IMR-90 (cell line): ENCODE measurements around the gene OPTC. TPM values are rescaled to one million over a fixed set of nuclear protein-coding genes. Genes with fewer than 3 reads are reported as not detected.
A peak's percentile ranks its signal among the peaks of the same experiment; 100 is the strongest.

ENCODE experiments used
- ATAC-seq: fragments of 200-7000 bp; cut with Tn5 transposase; 2 replicates; pipeline ENCODE4 v1.9.1; 2020; ENCODE audit warnings: low read depth, mild to moderate bottlenecking, moderate library complexity
- BruUV-seq: library from RNA; stranded (reverse); fragments of 400-500 nt; replicated peaks from 2 replicates; lab custom pipeline; 2021; lab: Mats Ljungman, UMichigan
- CTCF ChIA-PET: fragments of 300-600 bp; formaldehyde crosslinking; extraction: SDS; loops from one replicate; lab custom pipeline; 2021; ENCODE audit warnings: antibody characterized with exemption; lab: Yijun Ruan, JAX
- POLR2A ChIA-PET: fragments of 300-600 bp; sonication (Branson Sonifier 250); formaldehyde crosslinking; loops from one replicate; lab custom pipeline; 2022; ENCODE audit warnings: antibody characterized with exemption; ENCODE audit not compliant: unreplicated experiment; lab: Charles Lee
- DNase-seq: peaks from one replicate; pipeline ENCODE4 v3.0.0; 2013
- H2AFZ ChIP-seq: replicated peaks from 2 replicates; pipeline ENCODE3; 2013; ENCODE audit warnings: low read length, mild to moderate bottlenecking; ENCODE audit not compliant: poor library complexity
- H2AK5ac ChIP-seq: 2 replicates; pipeline ENCODE4 v1.6.1; 2013; ENCODE audit warnings: low read depth, low read length, inconsistent platforms
- H2AK9ac ChIP-seq: replicated peaks from 2 replicates; pipeline ENCODE3; 2013; ENCODE audit warnings: mild to moderate bottlenecking, low read depth, low read length, moderate library complexity; ENCODE audit not compliant: poor library complexity
- H2BK120ac ChIP-seq: 2 replicates; pipeline ENCODE4 v1.6.1; 2013; ENCODE audit warnings: low read depth, low read length, inconsistent platforms
- H2BK15ac ChIP-seq: 3 replicates; pipeline ENCODE4 v1.6.1; 2013; ENCODE audit warnings: low read depth, low read length, inconsistent platforms
- H2BK20ac ChIP-seq: 2 replicates; pipeline ENCODE4 v1.6.1; 2013; ENCODE audit warnings: low read depth, mild to moderate bottlenecking, inconsistent platforms, low read length, moderate library complexity
- H2BK5ac ChIP-seq: 2 replicates; pipeline ENCODE4 v1.6.1; 2013; ENCODE audit warnings: mild to moderate bottlenecking, low read depth, low read length, inconsistent platforms; ENCODE audit not compliant: poor library complexity, severe bottlenecking
- H3K14ac ChIP-seq: replicated peaks from 2 replicates; pipeline ENCODE4 v1.6.1; 2013; ENCODE audit warnings: low read depth, low read length, inconsistent platforms
- H3K18ac ChIP-seq: 2 replicates; pipeline ENCODE4 v1.6.1; 2013; ENCODE audit warnings: low read depth, low read length, control low read depth
- H3K23ac ChIP-seq: 2 replicates; pipeline ENCODE4 v1.6.1; 2013; ENCODE audit warnings: low read depth, low read length, inconsistent platforms
- H3K27ac ChIP-seq: 2 replicates; pipeline ENCODE4 v1.5.1; 2013; ENCODE audit warnings: mild to moderate bottlenecking, control low read depth, low read length; ENCODE audit not compliant: insufficient read depth
- H3K27me3 ChIP-seq: 2 replicates; pipeline ENCODE4 v1.6.1; 2013; ENCODE audit warnings: low read length; ENCODE audit not compliant: control insufficient read depth, insufficient read depth
- H3K36me3 ChIP-seq: 2 replicates; pipeline ENCODE4 v1.6.1; 2013; ENCODE audit warnings: low read length, mixed read lengths; ENCODE audit not compliant: control insufficient read depth, insufficient read depth
- H3K4ac ChIP-seq: 2 replicates; pipeline ENCODE4 v1.6.1; 2013; ENCODE audit warnings: low read depth, low read length, inconsistent platforms
- H3K4me1 ChIP-seq: 2 replicates; pipeline ENCODE4 v1.6.1; 2013; ENCODE audit warnings: low read length, mixed read lengths; ENCODE audit not compliant: control insufficient read depth, insufficient read depth
- H3K4me2 ChIP-seq: 2 replicates; pipeline ENCODE4 v1.6.1; 2013; ENCODE audit warnings: low read depth, mild to moderate bottlenecking, control low read depth, low read length, moderate library complexity
- H3K4me3 ChIP-seq: 2 replicates; pipeline ENCODE4 v1.5.1; 2013; ENCODE audit warnings: low read depth, mild to moderate bottlenecking, control low read depth, low read length, moderate library complexity; ENCODE audit not compliant: insufficient read depth
- H3K56ac ChIP-seq: 2 replicates; pipeline ENCODE4 v1.6.1; 2013; ENCODE audit warnings: low read length, inconsistent platforms; ENCODE audit not compliant: insufficient read depth; ENCODE audit errors: extremely low read depth
- H3K79me1 ChIP-seq, 2 experiments: 2 replicates each; pipeline ENCODE4 v1.6.1; 2013; ENCODE audit warnings: low read length in 2 of 2, inconsistent platforms in 1 of 2, low read depth in 1 of 2
- H3K9ac ChIP-seq: 2 replicates; pipeline ENCODE4 v1.6.1; 2013; ENCODE audit warnings: low read depth, low read length, control low read depth
- H3K9me1 ChIP-seq: 2 replicates; pipeline ENCODE4 v1.6.1; 2013; ENCODE audit warnings: low read length, inconsistent platforms; ENCODE audit not compliant: insufficient read depth
- H3K9me3 ChIP-seq: 2 replicates; pipeline ENCODE4 v1.6.1; 2013; ENCODE audit warnings: low read length; ENCODE audit not compliant: control insufficient read depth, insufficient read depth
- H4K20me1 ChIP-seq: 2 replicates; pipeline ENCODE4 v1.6.1; 2013; ENCODE audit warnings: low read length, inconsistent platforms; ENCODE audit not compliant: insufficient read depth
- H4K5ac ChIP-seq: 2 replicates; pipeline ENCODE4 v1.6.1; 2013; ENCODE audit warnings: mild to moderate bottlenecking, low read depth, low read length, control low read depth
- H4K8ac ChIP-seq, 2 experiments: 2 replicates each; pipeline ENCODE4 v1.6.1; 2013; ENCODE audit warnings: low read depth in 2 of 2, low read length in 2 of 2, control low read depth in 1 of 2, inconsistent platforms in 1 of 2
- H4K91ac ChIP-seq: 2 replicates; pipeline ENCODE4 v1.6.1; 2013; ENCODE audit warnings: low read depth, low read length, inconsistent platforms; ENCODE audit not compliant: insufficient read depth
- BHLHE40 ChIP-seq: fragments of 150-350 bp; IDR thresholded peaks from 2 replicates; pipeline ENCODE4 v1.6.1; 2016; ENCODE audit warnings: mild to moderate bottlenecking, low read depth, low read length
- FOS ChIP-seq: fragments of 150-350 bp; IDR thresholded peaks from 2 replicates; pipeline ENCODE4 v1.6.1; 2016; ENCODE audit warnings: low read depth, low read length
- MAZ ChIP-seq: IDR thresholded peaks from 2 replicates; pipeline ENCODE4 v1.6.1; 2012; ENCODE audit warnings: low read depth, mild to moderate bottlenecking, low read length, improper control_type of control experiment, moderate library complexity, borderline replicate concordance
- SMC3 ChIP-seq: fragments of 150-350 bp; IDR thresholded peaks from 2 replicates; pipeline ENCODE4 v1.6.1; 2016; ENCODE audit warnings: low read depth, mild to moderate bottlenecking, antibody characterized with exemption, low read length, moderate library complexity
- WGBS, 2 experiments: methylation state at CpG; one replicate each; pipeline versions ENCODE4 v1.1.5 to v1.1.7; 2013; ENCODE audit warnings: missing lambda C conversion rate in 2 of 2; ENCODE audit not compliant: insufficient read length in 1 of 2; ENCODE audit errors: extremely low coverage in 2 of 2; 5-methylcytosine and 5-hydroxymethylcytosine counted together
- dilution Hi-C: fragments of 300-500 bp; cut with HindIII; formaldehyde crosslinking; loops from one replicate; pipeline ENCODE4 v1.14.3; 2018; ENCODE audit warnings: low sequenced_read_pairs; ENCODE audit not compliant: unreplicated experiment
- in situ Hi-C: fragments of 300-500 bp; cut with MboI; formaldehyde crosslinking; loops from 3 replicates; pipeline ENCODE4 v1.14.3; 2019; ENCODE audit warnings: low sequenced_read_pairs, inconsistent platforms, mixed read lengths
- intact Hi-C: fragments of 100-400 bp; cut with micrococcal nuclease; formaldehyde crosslinking; loops from 2 replicates; pipeline ENCODE4 v1.10.0; 2022
- polyA plus RNA-seq, 3 experiments: library from polyadenylated mRNA; depleted of rRNA; stranded (reverse); fragments of >200 nt; gene quantifications; 2 replicates each; pipeline ENCODE4 v1.2.3, GENCODE V29; 2012; ENCODE audit warnings: low replicate concordance in 1 of 3
- total RNA-seq: library from RNA; depleted of rRNA; stranded (reverse); fragments of >200 nt; gene quantifications from 2 replicates; pipeline ENCODE4 v1.2.3, GENCODE V29; 2012

Gene OPTC
- total and polyA plus RNA-seq, 2 of the 4 experiments (the other 2 are of a cell fraction) = not detected

DNA sequence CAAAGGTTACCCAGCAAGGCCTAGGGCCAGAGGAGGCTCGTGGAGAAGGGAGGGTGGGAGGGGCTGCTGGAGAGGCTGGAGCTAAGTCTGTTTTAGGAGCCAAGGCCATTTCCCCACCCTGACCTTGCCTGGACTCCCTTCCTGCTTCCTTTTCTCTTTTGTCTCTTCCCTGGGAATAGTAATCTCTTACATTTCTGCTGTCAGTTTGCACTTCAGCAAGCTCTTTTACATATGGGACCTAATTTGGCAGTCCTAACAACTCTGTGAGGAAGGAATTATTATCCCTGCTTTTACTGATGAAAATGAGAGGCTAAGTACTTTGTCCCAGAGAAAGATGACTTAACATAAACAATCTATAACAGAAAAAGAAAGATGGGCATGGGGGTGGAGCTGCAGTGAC, 13.8 kb downstream of the OPTC start:
- dilution Hi-C loops (no loop called here), in situ Hi-C loops (loop anchor here (5.0 kb wide), 2 partner anchors 120 to 195 kb away; partner anchors contain the start of gene ATP2B4), intact Hi-C loops (loop anchor here (5.0 kb wide), 1 partner anchor 100 kb away; no protein-coding TSS in a partner anchor)
- peaks cover 36% of the 10 kb centered on the region for H3K4me1 ChIP-seq
- H3K27me3 ChIP-seq = no peaks in the 10 kb centered on the region
- ChIA-PET POLR2A (interaction anchor here (0.6 kb wide), 1 partner anchor 167 kb away, joined by 3 read pairs; no protein-coding TSS in a partner anchor), CTCF (no interaction called here)
- H2AFZ ChIP-seq = peak overlapping the region; percentile 68
- H2AK9ac ChIP-seq = peak overlapping the region; percentile 94
- peaks cover 10 to 60% of the 10 kb centered on the region in 2 experiments for H3K79me1 ChIP-seq
- H3K56ac ChIP-seq = no peak overlapping the region
- DNase-seq (no peak), ATAC-seq (no peak)
- no peaks in the 10 kb centered on the region for H4K20me1 ChIP-seq
- peak overlapping the region; percentile 82 for H3K14ac ChIP-seq
- H3K23ac ChIP-seq = no peak overlapping the region; the same call in 1 of the 2 replicates
- no peak overlapping the region for H3K4me2 ChIP-seq
- H3K18ac ChIP-seq = peak overlapping the region; percentile 25; the same call in 1 of the 2 replicates
- H3K9ac ChIP-seq = no peak overlapping the region; the same call in 1 of the 2 replicates
- H3K27ac ChIP-seq = peak overlapping the region; percentile 82
- H3K9me3 ChIP-seq = no peaks in the 10 kb centered on the region
- no peak overlapping the region for H3K4me3 ChIP-seq
- peak overlapping the region; percentile 49 for H2BK5ac ChIP-seq
- H2AK5ac ChIP-seq = peak overlapping the region; percentile 97
- no TSS peak for BruUV-seq
- no peaks in the 10 kb centered on the region for H3K36me3 ChIP-seq
- H2BK20ac ChIP-seq = peak overlapping the region; percentile 75
- peak overlapping the region; percentile 97 for H3K4ac ChIP-seq
- TF ChIP-seq SMC3 = no peak
- no peak for TF ChIP-seq MAZ
- no peak for TF ChIP-seq BHLHE40
- no peak for TF ChIP-seq FOS
- peak overlapping the region; percentile 69; the same call in 1 of the 2 replicates for H4K5ac ChIP-seq
- H4K91ac ChIP-seq = peak overlapping the region; percentile 96
- no CpG with 5 or more reads among the region's 1 CpG for WGBS, 2 experiments
- peaks cover 46% of the 10 kb centered on the region for H3K9me1 ChIP-seq
- H4K8ac ChIP-seq = peak overlapping the region; percentile 91; a peak in 3 of 4 replicates
- peak overlapping the region; percentile 96 for H2BK120ac ChIP-seq
- peak overlapping the region; percentile 99; the same call in 1 of the 3 replicates for H2BK15ac ChIP-seq
